Inferior parietal cortex (tissue), 1 donor: Measurements from ENCODE around the gene PLA2G1B.
A peak's percentile ranks its signal among the peaks of the same experiment; 100 is the strongest.
"Not testable (repeated sequence)": the region's sequence is repeated elsewhere in the genome, so short reads cannot be mapped to it uniquely, and the experiment has no call there.

Source experiments
- DNase-seq: peaks from one replicate; pipeline ENCODE4 v3.0.0-alpha.2; 2016; ENCODE audit errors: extremely low spot score

PLA2G1B gene

DNA sequence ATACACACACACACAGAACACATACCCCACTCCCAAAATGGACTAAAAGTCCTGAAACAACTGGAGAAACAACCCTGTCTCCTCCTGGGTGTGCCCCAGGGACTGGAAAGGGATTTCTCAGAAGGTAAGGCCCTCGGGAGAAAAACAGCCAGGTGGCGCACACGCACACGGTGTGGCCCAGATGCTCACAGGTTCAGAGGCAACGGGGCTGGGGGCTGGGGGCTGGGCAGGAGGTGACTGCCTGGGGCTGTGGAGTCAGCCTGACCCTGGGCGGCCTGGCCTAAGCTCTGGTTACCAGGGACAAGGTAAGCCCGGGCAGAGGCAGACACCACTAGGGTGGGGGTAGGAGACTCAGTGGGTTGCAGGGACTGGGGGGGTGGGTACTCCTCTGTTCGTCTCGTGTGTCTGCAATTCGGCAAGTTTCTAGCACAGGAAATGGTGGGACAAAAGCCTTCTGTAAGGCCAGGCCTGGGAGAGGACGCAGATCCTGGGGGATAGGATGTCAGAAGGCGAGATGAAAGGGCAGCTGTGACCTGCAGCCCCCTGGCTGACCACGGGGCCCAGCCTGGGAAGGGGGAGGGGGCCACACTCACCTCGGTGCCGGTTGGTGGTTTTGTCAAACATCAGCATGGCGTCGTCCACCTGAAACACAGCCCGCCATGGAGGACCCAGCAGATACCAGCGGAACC lies 31.0 kb upstream of the PLA2G1B start:
- no peak for DNase-seq

DNA sequence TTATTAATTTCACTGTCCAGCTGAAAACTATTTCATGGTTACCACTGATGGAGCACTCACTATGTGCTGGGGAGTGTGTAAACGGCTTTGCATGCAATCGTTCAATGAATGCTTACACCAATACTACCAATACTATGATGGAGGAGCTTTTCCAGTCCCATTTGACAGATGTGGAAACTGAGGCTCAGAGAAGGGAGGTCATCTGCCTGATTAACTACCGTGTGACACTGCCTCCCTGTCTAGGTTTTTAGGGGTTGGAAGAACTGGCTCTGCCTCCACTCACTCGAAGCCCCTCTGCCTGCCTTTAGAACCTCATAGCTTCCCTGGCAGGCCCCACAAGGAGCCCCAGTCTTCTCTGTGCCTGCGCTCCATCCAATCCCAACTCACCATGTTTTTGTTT lies 29.5 kb upstream of the PLA2G1B start:
- no peak for DNase-seq

DNA sequence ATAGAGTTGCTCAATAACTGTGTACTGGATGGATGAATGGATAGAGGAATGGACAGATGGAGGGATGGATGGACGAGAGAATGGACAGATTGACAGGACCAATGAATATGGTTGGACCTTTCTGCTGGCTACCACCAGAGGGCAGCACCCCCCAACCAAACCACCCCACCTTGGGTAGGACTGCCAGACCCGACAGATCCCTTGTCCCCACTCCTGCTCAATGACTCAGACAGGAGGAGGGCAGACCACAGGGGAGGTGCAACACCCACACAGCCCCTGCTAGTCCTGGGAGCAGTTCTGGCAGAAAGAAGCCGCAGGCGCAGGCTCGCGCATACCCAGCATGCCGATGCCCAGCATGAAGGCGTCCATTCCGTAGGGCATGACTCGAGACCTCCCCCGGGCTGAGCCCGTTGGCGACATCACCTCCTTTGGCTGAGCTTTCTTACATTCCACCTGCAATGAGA lies 29.0 kb upstream of the PLA2G1B start:
- DNase-seq: peak; percentile 70

DNA sequence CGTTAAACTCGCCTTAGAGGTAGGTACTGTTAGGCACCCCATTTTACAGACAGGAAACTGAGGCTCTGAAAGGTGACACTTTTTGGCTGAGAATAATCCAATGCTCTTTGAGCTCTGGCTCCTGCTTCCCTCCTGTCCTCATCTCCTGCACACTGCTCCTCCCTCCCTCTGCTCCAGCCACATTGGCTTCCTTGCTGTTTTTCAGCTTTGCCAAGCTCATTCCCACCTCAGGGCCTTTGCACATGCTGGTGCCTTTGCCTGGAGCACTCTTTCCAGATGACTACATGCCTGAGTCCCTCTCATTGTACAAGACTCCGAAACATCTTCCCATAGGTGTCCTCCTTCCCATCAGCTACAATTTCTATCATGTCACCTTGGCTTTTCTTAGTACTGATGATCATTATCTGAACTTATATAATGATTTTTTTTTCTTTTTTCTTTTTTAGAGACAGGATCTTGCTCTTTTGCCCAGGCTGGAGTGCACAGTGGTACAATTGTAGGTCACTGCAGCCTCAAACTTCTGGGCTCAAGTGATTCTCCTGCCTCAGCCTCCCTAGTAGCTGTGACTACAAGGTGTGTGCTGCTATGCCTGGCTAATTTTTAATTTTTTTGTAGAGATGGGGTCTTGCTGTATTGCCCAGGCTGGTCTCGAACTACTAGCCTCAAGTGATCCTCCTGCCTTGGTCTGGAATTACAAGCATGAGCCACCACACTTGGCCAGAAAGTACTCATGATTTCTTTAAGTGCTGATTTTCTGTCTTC lies 26.2 kb upstream of the PLA2G1B start:
- DNase-seq: no peak

DNA sequence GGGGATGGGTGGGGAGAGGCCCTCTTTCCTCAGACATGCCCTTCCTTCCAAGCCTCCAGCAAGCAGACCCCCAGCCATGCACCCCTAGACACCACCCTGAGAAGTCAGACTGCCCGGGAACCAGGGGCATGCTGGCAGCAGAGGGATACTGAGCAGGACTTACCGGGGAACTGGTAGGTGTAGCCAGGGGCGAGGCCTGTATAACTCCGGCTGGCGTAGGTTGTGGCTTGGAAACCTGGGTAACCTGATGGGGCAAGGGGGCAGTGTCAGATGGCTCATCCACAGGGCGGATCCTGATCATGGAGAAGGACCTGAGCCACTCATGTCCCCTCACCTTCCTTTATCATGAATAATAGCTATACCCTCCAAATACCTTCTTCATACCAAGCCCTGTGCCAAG lies 25.6 kb upstream of the PLA2G1B start:
- DNase-seq: no peak

DNA sequence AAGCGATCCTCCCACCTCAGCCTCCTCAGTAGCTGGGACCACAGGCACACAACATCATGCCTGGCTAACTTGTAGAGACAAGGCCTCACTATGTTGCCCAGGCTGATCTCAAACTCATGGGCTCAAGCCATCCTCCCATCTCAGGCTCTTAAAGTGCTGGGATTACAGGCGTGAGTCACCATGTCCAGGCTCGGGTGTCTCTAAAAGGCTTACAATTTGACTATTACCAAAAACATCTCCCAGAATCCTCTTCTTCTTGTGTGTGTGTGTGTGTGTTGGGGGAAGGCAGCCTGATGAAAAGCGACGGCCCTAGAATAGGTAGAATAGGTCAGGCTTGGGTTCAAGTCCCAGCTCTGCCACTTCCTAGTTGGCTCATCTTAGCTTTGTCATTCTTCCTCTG lies 24.5 kb upstream of the PLA2G1B start:
- DNase-seq: no peak

DNA sequence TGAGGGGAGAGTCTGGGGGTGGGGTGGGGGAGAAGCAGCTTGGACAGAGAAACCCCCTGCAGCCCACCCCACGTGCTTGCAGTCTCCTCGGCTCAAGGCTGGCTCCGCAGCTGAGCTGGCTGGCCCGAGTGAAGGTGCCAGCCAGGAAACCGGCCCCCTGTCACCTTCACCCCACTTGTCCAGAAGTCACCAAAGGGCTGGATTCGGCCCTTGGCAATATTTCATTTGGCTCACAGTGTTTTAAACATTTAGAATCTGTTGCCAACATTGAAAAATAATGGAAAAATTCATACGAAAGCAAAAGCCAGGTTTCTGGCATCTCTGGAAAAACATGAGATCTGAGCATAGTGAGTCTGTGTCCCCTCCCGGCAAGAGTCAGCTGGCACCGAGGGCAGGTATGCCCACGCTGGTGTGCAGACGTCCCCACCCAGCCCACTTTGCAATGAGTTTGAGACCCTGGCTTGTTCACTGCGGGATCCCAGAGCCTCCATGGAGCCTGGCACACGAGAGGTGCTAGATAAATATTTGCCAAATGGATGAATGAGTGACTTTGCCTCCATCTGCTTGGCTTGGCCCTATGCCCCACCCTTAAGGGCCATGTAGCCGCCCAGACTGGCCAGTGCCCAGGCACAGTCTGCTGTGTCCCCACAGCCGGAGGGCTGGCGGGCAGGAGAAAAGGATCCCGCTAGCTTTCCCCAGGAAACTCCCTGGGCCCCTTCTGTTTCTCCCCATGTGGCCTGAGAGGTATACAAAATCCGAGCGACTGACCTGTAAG lies 23.2 kb upstream of the PLA2G1B start:
- DNase-seq: no peak

DNA sequence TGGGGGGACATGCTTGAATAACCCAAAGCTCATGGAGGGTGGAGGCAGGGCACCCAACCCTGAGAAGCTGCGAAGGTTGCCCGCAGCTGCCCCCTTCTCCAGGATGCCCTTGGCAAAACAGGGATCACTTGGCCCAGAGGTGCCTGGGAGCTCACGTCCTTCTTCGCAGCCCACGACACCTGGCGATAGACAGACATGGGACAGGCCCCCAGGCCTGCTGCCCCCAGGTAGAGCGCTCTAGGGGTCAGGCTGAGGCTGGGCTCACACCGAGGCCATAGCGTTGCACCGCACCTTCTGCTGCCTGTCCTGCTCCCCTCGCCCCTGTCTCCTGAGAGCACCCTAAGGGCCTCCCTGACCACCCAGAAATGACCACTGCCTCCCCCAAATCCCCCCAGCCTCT lies 20.2 kb upstream of the PLA2G1B start:
- no peak for DNase-seq

DNA sequence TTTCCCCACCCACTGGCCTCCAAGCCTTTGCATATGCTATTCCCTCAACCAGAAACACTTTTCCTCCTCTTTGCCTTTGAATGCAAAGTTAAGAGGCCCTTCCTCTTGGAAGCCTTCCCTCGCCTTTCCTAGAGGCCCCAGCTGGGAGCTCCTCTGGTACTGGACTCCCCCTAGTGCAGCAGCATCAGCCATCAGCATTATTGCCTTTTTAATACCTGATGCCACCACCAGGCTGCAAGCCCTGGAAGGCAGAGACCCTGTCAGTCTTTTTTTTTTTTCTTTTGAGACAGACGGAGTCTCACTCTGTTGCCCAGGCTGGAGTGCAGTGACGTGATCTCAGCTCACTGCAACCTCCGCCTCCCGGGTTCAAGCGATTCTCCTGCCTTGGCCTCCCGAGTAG lies 19.1 kb upstream of the PLA2G1B start:
- DNase-seq: no peak

DNA sequence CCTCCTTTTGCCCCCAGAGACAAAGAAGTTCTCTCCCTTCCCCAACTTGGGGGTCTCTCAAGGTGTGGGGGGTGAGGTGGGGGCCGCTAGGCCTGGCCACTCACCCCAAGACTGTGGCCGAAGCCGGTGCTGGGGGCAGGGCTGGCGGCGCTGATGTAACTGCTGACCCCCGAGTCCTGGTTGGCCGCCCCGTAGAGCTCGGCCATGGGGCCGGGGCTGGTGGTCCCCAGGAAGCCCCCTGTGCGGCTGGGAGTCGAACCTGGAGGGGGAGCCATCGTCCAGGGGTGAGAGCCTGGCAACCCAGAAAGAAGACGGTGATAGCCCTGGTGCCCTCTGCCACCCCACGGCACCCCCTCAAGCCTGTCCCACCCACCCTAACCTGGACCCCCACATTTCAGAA lies 18.5 kb upstream of the PLA2G1B start:
- DNase-seq: no peak

DNA sequence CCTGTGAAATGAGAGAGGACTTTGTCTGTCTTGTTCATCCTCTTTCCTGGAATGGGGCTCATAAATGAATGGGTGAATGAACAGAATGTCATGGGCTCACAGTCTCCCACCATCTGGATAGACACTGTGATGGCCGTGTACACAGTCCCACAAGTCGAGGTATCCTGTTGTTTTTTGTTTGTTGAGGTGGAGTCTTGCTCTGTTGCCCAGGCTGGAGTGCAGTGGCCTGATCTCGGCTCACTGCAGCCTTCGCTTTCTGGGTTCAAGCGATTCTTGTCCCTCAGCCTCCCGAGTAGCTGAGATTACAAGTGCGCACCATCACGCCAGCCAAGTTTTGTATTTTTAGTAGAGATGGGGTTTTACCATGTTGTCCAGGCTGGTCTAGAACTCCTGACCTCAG lies 16.1 kb upstream of the PLA2G1B start:
- no peak for DNase-seq

DNA sequence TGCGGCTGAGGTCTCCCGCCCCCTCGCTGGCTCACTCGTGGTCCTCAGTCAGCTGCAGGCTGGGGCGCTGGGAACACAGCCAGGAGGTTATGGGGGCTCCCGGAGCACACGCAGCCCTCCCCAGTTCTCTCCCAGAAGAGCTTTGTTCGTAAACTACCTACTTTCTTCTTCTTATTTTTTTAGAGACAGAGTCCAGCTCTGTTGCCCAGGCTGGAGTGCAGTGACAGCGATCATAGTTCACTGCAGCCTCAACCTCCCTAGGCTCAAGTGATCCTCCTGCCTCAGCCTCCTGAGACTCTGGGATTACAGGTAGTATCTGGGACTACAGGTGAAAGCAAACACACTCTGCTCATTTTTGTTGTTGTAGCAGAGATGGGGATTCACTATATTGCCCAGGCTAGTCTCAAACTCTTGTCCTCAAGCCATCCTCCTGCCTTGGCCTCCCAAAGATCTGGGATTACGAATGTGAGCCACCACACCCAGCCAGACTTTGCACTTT lies 15.5 kb upstream of the PLA2G1B start:
- no peak for DNase-seq

DNA sequence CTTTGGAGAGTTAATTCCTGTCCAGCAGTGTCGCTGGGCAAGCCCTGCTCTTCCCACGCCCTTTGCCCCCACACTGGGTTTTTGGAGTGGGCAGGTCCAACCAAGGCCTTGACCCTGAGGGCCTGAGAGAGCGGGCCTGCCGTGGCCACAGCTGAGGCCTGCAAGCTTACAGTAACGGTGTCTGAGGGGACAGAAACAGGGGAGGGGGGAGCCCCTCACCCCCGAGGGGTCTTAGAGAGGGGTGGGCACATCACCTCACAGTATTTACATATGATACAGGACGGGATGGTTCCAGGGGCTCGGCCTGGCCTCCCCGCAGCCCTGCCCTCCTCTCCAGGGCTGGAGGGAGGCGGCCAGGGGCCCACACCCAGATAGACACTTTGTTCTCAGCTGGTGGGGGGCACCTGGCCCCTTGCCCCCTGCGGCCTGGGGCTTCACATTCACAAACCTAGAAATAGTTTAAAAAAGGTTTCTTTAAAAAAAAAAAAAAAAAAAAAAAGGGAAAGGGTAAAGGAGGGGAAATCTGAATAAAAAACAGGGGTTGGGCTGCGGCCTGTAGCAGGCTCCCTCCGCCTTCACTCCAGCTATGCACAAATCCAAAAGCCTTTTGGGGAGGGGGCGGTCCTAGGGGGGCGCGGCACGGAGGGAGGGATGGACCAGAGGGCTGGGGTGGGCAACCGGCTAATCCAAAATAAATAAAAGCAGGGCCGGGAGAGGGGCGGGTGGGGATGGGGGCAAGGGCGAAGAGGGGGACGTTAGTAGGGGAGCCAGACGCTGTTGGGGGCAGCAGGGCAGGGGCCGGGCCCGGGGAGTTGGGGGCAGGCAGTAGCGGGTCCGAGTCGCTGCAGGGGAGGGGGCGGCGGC lies 14.8 kb upstream of the PLA2G1B start:
- DNase-seq: no peak

DNA sequence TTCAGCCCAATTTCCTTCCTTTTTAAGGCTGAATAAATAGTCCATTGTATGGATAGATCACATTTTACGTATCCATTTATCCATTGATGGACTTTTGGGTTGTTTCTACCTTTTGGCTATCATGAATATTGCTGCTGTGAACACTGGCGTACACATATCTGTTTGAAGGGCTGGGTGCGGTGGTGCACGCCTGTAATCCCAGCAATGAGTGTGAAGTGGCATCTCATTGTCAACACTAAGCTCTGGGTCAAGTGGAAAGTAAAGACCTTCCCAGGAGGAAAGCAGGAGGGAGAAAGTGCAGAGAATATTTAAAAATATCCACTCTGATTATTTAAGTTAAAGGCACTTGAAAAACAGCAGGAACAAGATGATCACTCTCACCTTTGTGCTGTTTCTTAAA lies 11.7 kb upstream of the PLA2G1B start:
- no peak for DNase-seq

DNA sequence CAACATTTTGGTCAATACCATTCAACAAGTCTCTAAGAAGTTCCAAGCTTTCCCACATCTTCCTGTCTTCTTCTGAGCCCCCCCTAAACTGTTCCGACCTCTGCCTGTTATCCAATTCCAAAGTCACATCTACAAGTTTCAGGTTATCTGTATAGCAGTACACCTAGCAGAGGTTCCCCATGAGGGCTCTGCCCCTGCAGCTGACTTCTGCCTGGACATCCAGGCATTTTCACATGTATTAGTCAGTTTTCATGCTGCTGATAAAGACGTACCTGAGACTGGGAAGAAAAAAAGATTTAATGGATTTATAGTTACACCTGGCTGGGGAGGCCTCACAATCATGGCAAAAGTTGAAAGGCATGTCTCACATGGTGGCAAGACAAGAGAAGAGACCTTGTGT lies 10.2 kb upstream of the PLA2G1B start:
- no peak for DNase-seq

DNA sequence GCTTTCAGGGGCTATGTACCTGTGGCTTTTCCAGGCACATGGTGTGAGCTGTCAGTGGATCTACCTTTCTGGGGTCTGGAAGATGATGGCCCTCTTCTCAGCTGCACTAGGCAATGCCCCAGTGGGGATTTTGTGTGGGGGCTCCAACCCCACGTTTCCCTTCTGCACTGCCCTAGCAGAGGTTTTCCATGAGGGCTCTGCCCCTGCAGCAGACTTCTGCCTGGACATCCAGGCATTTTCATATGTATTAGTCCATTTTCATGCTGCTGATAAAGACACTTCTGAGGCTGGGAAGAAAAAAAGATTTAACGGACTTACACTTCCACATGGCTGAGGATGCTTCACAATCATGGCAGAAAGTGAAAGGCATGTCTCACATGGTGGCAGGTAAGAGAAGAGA lies 8.8 kb upstream of the PLA2G1B start:
- DNase-seq: not testable (repeated sequence)

DNA sequence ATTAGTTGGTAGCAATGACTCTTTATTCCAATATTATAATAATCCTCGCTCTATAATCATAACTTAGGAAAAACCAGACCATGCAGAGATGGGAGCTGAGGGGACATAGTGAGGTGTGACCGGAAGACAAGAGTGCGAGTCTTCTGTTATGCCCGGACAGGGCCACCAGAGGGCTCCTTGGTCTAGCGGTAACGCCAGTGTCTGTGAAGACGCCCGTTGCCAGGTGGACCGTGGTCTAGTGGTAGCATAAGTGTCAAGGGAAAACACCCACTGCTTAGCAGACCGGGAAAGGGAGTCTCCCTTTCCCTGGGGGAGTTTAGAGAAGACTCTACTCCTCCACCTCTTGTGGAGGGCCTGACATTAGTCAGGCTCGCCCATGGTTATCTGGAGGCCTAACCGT lies 7.9 kb upstream of the PLA2G1B start:
- DNase-seq: not testable (repeated sequence)

DNA sequence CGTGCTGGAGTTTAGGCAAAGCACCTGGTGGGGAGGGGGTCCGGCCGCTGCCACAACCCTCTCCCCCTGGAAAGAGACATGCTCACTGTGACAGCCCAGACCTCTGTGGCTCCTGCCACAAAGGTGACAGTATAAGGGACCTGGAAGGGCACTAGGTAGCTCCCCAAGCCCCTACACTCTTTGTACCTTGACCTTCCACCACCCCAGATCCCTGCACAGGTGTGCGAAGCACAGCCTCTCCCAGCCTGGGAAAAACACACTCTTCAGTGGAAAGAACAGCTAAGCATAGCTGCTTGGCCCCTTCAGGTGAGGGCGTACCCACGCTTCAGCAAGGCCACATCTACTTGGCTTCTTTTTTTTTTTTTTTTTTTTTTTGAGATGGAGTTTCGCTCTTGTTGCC lies 4.9 kb upstream of the PLA2G1B start:
- DNase-seq: no peak

DNA sequence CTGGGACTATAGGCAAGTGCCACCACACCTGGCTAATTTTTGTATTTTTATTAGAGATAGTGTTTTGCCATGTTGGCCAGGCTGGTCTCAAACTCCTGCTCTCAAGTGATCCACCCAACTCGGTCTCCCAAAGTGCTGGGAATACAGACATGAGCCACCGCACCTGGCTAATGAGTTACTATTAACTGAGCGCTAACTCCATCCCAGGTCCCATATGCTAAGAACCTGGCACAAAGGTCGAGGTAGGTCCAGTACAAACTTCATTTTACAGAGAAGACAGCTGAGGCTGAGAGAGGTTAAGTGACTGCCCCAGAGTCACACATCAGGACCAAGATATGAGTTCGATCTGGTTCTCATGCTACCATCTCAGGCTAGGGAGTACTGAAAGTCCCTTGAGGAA lies 4.5 kb upstream of the PLA2G1B start:
- DNase-seq: no peak

DNA sequence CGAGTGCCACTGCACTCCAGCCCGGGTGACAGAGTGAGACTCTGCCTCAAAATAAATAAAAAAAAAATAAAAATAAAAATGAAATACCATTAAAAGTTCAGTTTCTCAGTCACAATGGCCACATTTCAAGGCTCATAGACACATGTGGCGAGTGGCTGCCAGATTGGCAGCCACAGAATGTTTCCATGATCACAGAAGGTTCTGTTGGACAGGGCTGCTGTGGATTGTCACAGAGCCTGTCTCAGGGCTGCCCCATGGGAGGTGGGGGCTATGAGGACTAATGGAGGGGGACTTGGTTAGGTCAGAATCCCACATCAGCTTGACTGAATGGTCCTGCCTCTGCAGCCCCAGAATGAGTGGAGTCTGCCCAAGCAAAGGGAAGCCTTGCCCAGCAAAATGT lies 3.8 kb upstream of the PLA2G1B start:
- no peak for DNase-seq

DNA sequence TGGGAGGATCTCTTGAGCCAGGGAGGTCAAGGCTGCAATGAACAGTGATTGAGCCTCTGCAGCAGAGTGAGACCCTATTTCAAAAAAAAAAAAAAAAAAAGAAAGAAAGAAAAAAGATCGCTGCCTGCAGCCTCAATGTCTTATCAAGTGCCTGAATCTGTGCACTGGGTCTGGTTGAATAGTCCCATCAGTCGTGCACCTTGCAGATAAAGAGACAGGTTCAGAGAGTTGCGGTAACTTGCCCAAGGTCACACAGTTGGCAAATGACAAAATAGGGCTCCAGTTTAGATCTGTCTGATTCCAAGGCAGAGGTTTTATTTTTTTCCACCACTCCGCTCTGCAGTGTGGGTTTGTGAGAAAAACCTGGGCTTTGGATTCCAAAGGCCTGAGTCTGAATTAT lies 649 bp upstream of the PLA2G1B start:
- no peak for DNase-seq
